ENCODE data around the gene CYREN. TPM values are rescaled to one million over a fixed set of nuclear protein-coding genes. Genes with fewer than 3 reads are reported as not detected.

The CYREN gene
- total RNA-seq, 1 experiment from 2014 or later, result 33.1 TPM

GRCh38 chr7:135156290-135156689 lies 14.2 kb downstream of the CYREN start:
- no peaks in the 10 kb centered on the region for H3K79me2 ChIP-seq (ENCODE audit: low read length)
- no peaks in the 10 kb centered on the region for H3K9me2 ChIP-seq (replicated peaks; ENCODE audit: insufficient read depth, low read length)
- peaks cover 32% of the 10 kb centered on the region for H3K9me3 ChIP-seq (ENCODE audit: low read length)
- no peaks in the 10 kb centered on the region for H4K20me1 ChIP-seq (ENCODE audit: insufficient read depth, low read depth, low read length)
- DNase-seq, result no peak
- no peak overlapping the region for H2AFZ ChIP-seq (ENCODE audit: low read length)
- H3K36me3 ChIP-seq (ENCODE audit: insufficient read depth, low read length), result no peaks in the 10 kb centered on the region; the same call in 1 of the 2 replicates
- no peak overlapping the region for H3K4me2 ChIP-seq (ENCODE audit: low read depth, low read length, poor library complexity, severe bottlenecking)
- no peaks in the 10 kb centered on the region for H3K27me3 ChIP-seq (ENCODE audit: low read length)
- no peak overlapping the region for H3K27ac ChIP-seq (ENCODE audit: low read length)
- H3K9ac ChIP-seq (ENCODE audit: low read length), result no peak overlapping the region
- no peaks in the 10 kb centered on the region for H3K4me1 ChIP-seq (ENCODE audit: low read length)
- no peak overlapping the region for H3K4me3 ChIP-seq (ENCODE audit: low read length)

DNA sequence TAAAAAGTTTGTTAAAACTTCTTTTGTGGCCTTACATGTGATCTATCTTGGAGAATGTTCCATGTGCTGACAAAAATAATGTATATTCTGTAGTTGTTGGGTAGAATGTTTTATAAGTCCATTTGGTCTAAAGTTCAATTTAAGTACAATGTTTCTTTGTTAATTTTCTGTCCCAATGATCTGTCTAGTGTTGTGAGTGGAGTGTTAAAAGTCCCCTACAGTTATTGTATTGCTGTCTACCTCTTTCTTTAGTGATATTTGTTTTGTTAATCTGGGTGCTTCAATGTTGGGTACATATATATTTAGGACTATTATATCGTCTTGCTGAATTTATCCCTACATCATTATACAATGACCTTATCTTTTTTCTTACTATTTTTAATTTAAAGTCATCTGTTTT lies 15.8 kb downstream of the CYREN start:
- H3K4me2 ChIP-seq (ENCODE audit: low read depth, low read length, poor library complexity, severe bottlenecking), result no peak overlapping the region
- DNase-seq, result no peak
- H3K9me3 ChIP-seq (ENCODE audit: low read length), result peaks cover 32% of the 10 kb centered on the region
- no peaks in the 10 kb centered on the region for H4K20me1 ChIP-seq (ENCODE audit: insufficient read depth, low read depth, low read length)
- no peak overlapping the region for H3K4me3 ChIP-seq (ENCODE audit: low read length)
- H3K9ac ChIP-seq (ENCODE audit: low read length), result no peak overlapping the region
- no peaks in the 10 kb centered on the region for H3K9me2 ChIP-seq (replicated peaks; ENCODE audit: insufficient read depth, low read length)
- no peak overlapping the region for H3K27ac ChIP-seq (ENCODE audit: low read length)
- no peaks in the 10 kb centered on the region for H3K79me2 ChIP-seq (ENCODE audit: low read length)
- H3K27me3 ChIP-seq (ENCODE audit: low read length), result no peaks in the 10 kb centered on the region
- H3K36me3 ChIP-seq (ENCODE audit: insufficient read depth, low read length), result no peaks in the 10 kb centered on the region; the same call in 1 of the 2 replicates
- H2AFZ ChIP-seq (ENCODE audit: low read length), result no peak overlapping the region
- no peaks in the 10 kb centered on the region for H3K4me1 ChIP-seq (ENCODE audit: low read length)

- Histone ChIP-seq H3K27ac (ENCODE audit: low read length) (no peak overlapping the region), H3K4me3 (ENCODE audit: low read length) (no peak overlapping the region), H3K27me3 (ENCODE audit: low read length) (no peaks in the 10 kb centered on the region), H3K79me2 (ENCODE audit: low read length) (no peaks in the 10 kb centered on the region), H3K4me2 (ENCODE audit: low read depth, low read length, poor library complexity, severe bottlenecking) (no peak overlapping the region), H3K36me3 (ENCODE audit: insufficient read depth, low read length) (no peaks in the 10 kb centered on the region; the same call in 1 of the 2 replicates), H3K9ac (ENCODE audit: low read length) (no peak overlapping the region), H2AFZ (ENCODE audit: low read length) (no peak overlapping the region), H3K9me2 (replicated peaks; ENCODE audit: insufficient read depth, low read length) (no peaks in the 10 kb centered on the region), H3K4me1 (ENCODE audit: low read length) (peaks cover 14% of the 10 kb centered on the region), H4K20me1 (ENCODE audit: insufficient read depth, low read depth, low read length) (no peaks in the 10 kb centered on the region), H3K9me3 (ENCODE audit: low read length) (peaks cover 27% of the 10 kb centered on the region)
- DNase-seq, result no peak
These were observed 18.1 kb downstream of the CYREN start for GRCh38 chr7:135152442-135152841.

GRCh38 chr7:135151533-135151932 lies 19.0 kb downstream of the CYREN start:
- Histone ChIP-seq H3K4me2 (ENCODE audit: low read depth, low read length, poor library complexity, severe bottlenecking) (no peak overlapping the region), H2AFZ (ENCODE audit: low read length) (no peak overlapping the region), H3K27ac (ENCODE audit: low read length) (no peak overlapping the region), H3K4me3 (ENCODE audit: low read length) (no peak overlapping the region), H3K4me1 (ENCODE audit: low read length) (peaks cover 21% of the 10 kb centered on the region), H3K9ac (ENCODE audit: low read length) (no peak overlapping the region), H3K9me2 (replicated peaks; ENCODE audit: insufficient read depth, low read length) (no peaks in the 10 kb centered on the region), H3K27me3 (ENCODE audit: low read length) (no peaks in the 10 kb centered on the region), H3K9me3 (ENCODE audit: low read length) (peaks cover 18% of the 10 kb centered on the region), H4K20me1 (ENCODE audit: insufficient read depth, low read depth, low read length) (no peaks in the 10 kb centered on the region), H3K36me3 (ENCODE audit: insufficient read depth, low read length) (no peaks in the 10 kb centered on the region), H3K79me2 (ENCODE audit: low read length) (no peaks in the 10 kb centered on the region)
- no peak for DNase-seq

GRCh38 chr7:135151132-135151531 lies 19.4 kb downstream of the CYREN start:
- no peaks in the 10 kb centered on the region for H3K9me2 ChIP-seq (replicated peaks; ENCODE audit: insufficient read depth, low read length)
- no peaks in the 10 kb centered on the region for H4K20me1 ChIP-seq (ENCODE audit: insufficient read depth, low read depth, low read length)
- H3K9me3 ChIP-seq (ENCODE audit: low read length), result peaks cover 14% of the 10 kb centered on the region
- H3K27me3 ChIP-seq (ENCODE audit: low read length), result no peaks in the 10 kb centered on the region
- no peak for DNase-seq
- no peak overlapping the region for H3K9ac ChIP-seq (ENCODE audit: low read length)
- H2AFZ ChIP-seq (ENCODE audit: low read length), result no peak overlapping the region
- H3K4me2 ChIP-seq (ENCODE audit: low read depth, low read length, poor library complexity, severe bottlenecking), result no peak overlapping the region
- no peak overlapping the region for H3K4me3 ChIP-seq (ENCODE audit: low read length)
- H3K79me2 ChIP-seq (ENCODE audit: low read length), result no peaks in the 10 kb centered on the region
- peaks cover 21% of the 10 kb centered on the region for H3K4me1 ChIP-seq (ENCODE audit: low read length)
- H3K36me3 ChIP-seq (ENCODE audit: insufficient read depth, low read length), result no peaks in the 10 kb centered on the region
- no peak overlapping the region for H3K27ac ChIP-seq (ENCODE audit: low read length)

- Histone ChIP-seq H3K9me3 (ENCODE audit: low read length) (peaks cover 5% of the 10 kb centered on the region), H4K20me1 (ENCODE audit: insufficient read depth, low read depth, low read length) (no peaks in the 10 kb centered on the region), H3K4me2 (ENCODE audit: low read depth, low read length, poor library complexity, severe bottlenecking) (no peak overlapping the region), H3K9me2 (replicated peaks; ENCODE audit: insufficient read depth, low read length) (no peaks in the 10 kb centered on the region), H2AFZ (ENCODE audit: low read length) (no peak overlapping the region), H3K4me3 (ENCODE audit: low read length) (no peak overlapping the region), H3K9ac (ENCODE audit: low read length) (no peak overlapping the region), H3K79me2 (ENCODE audit: low read length) (no peaks in the 10 kb centered on the region), H3K36me3 (ENCODE audit: insufficient read depth, low read length) (no peaks in the 10 kb centered on the region), H3K27me3 (ENCODE audit: low read length) (no peaks in the 10 kb centered on the region), H3K4me1 (ENCODE audit: low read length) (peaks cover 21% of the 10 kb centered on the region), H3K27ac (ENCODE audit: low read length) (no peak overlapping the region)
- no peak for DNase-seq
These were observed 20.3 kb downstream of the CYREN start for GRCh38 chr7:135150072-135150782.

- Histone ChIP-seq H3K4me1 (ENCODE audit: low read length) (peaks cover 21% of the 10 kb centered on the region), H3K27me3 (ENCODE audit: low read length) (no peaks in the 10 kb centered on the region), H3K36me3 (ENCODE audit: insufficient read depth, low read length) (no peaks in the 10 kb centered on the region), H3K4me3 (ENCODE audit: low read length) (peak within 1 kb of the TSS; percentile 60), H3K4me2 (ENCODE audit: low read depth, low read length, poor library complexity, severe bottlenecking) (peak within 1 kb of the TSS; percentile 64), H3K9me3 (ENCODE audit: low read length) (no peaks in the 10 kb centered on the region), H3K79me2 (ENCODE audit: low read length) (no peaks in the 10 kb centered on the region), H3K27ac (ENCODE audit: low read length) (no peak within 1 kb of the TSS), H2AFZ (ENCODE audit: low read length) (peak within 1 kb of the TSS; percentile 80), H4K20me1 (ENCODE audit: insufficient read depth, low read depth, low read length) (no peaks in the 10 kb centered on the region), H3K9me2 (replicated peaks; ENCODE audit: insufficient read depth, low read length) (no peaks in the 10 kb centered on the region), H3K9ac (ENCODE audit: low read length) (peak within 1 kb of the TSS; percentile 56)
- DNase-seq, result peak; percentile 54
These were observed 22.4 kb downstream of the CYREN start, which contains the start of gene TMEM140 for GRCh38 chr7:135147899-135148721. Gene TMEM140, plus strand, starts transcription at chr7:135148072. Its CDS starts 16,370 bp downstream, at chr7:135164442.

GRCh38 chr7:135147341-135147898 lies 23.1 kb downstream of the CYREN start:
- H3K36me3 ChIP-seq (ENCODE audit: insufficient read depth, low read length), result no peaks in the 10 kb centered on the region
- peak overlapping the region; percentile 56 for H3K9ac ChIP-seq (ENCODE audit: low read length)
- no peak for DNase-seq
- H3K9me2 ChIP-seq (replicated peaks; ENCODE audit: insufficient read depth, low read length), result no peaks in the 10 kb centered on the region
- no peaks in the 10 kb centered on the region for H3K79me2 ChIP-seq (ENCODE audit: low read length)
- H3K4me1 ChIP-seq (ENCODE audit: low read length), result peaks cover 21% of the 10 kb centered on the region
- H4K20me1 ChIP-seq (ENCODE audit: insufficient read depth, low read depth, low read length), result no peaks in the 10 kb centered on the region
- no peaks in the 10 kb centered on the region for H3K27me3 ChIP-seq (ENCODE audit: low read length)
- no peaks in the 10 kb centered on the region for H3K9me3 ChIP-seq (ENCODE audit: low read length)
- peak overlapping the region; percentile 64 for H3K4me2 ChIP-seq (ENCODE audit: low read depth, low read length, poor library complexity, severe bottlenecking)
- H3K27ac ChIP-seq (ENCODE audit: low read length), result no peak overlapping the region
- H2AFZ ChIP-seq (ENCODE audit: low read length), result peak overlapping the region; percentile 80; the same call in 1 of the 2 replicates
- peak overlapping the region; percentile 60 for H3K4me3 ChIP-seq (ENCODE audit: low read length)
